Activated CD4-positive, CD25-positive, alpha-beta regulatory T cell treated with anti-CD3 and anti-CD28 coated beads, Interleukin-2, amount 50 U/mL, for 16 hours (primary cell): ENCODE measurements around the gene CUL9.

Source experiments
- DNase-seq: peaks from one replicate; pipeline ENCODE4 v3.0.0-alpha.2; 2020; ENCODE audit warnings: low read depth, low spot score

CUL9 gene

DNA sequence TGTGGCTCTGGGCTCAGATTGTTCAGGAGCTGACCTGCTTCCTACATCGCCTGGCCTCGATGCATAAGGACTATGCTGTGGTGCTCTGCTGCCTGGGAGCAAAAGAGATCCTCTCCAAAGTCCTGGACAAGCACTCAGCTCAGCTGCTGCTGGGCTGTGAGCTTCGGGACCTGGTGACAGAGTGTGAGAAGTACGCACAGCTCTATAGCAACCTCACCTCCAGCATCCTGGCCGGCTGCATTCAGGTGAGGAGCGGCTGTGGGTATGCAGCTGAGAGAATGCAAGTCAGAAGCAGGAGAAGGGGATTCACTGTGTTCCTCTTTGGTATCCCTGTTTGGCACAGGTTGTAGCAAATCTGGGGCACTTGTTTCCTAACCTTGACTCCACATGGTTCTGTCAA lies 17.9 kb downstream of the CUL9 start:
- DNase-seq, result no peak

- DNase-seq, result no peak
Observed at GRCh38 chr6:43200541-43200940, 18.5 kb downstream of the CUL9 start.

DNA sequence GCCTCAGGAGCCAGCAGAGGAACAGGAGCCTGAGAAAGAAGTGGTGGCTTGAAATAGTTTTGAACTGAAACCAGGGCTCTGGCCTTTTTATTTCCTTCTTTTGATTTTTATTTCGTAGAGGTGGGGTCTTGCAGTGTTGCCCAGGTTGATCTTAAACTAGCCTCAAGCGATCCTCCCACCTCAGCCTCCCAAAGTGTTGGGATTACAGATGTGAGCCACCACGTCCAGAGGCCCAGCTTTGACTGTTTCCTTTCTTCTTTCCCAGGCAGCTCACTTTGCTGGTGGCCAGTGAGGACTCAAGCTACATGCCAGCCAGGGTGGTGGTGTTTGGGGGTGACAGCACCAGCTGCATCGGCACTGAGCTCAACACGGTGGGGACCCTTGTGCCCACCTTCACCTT lies 20.5 kb downstream of the CUL9 start:
- no peak for DNase-seq

DNA sequence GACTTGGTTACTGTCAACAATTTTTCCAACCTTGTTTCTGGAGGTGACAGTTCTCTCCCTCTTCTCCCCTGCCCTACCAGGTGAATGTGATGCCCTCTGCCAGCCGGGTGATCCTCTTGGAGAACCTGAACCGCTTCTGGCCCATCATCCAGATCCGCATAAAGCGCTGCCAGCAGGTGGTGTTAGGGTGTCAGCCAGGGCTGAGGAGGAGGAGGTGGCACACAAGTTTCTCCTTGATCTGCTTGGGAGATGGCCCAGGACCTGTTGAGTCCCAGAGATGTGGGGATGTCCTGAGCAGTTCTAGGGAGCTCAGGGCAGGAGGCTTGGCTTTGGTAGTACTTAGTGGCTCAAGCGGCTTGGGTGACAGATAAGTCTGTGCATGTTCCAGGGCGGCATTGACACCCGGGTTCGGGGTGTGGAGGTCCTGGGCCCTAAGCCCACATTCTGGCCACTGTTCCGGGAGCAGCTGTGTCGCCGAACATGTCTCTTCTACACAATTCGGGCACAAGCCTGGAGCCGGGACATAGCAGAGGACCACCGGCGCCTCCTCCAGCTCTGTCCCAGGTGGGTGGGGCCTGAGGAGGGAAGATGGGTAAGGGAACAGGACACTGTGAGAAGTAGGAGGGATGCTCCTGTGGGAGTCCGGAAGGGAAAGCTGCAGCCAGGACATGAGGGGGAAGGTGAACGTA lies 21.2 kb downstream of the CUL9 start:
- no peak for DNase-seq

DNA sequence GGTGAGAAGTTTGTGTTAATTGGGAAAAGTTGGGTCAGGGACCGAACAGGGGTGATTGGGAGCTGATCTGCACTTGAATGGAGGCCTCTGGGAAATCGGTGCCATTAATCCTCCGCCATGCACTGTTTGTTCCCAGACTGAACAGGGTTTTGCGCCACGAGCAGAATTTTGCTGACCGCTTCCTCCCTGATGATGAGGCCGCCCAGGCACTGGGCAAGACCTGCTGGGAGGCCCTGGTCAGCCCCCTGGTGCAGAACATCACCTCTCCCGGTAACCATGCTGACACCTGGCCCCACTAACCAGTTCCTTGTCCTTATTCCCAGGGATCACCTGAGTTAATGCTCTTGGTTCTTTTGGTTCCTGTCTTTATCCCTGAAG lies 21.7 kb downstream of the CUL9 start:
- no peak for DNase-seq

DNA sequence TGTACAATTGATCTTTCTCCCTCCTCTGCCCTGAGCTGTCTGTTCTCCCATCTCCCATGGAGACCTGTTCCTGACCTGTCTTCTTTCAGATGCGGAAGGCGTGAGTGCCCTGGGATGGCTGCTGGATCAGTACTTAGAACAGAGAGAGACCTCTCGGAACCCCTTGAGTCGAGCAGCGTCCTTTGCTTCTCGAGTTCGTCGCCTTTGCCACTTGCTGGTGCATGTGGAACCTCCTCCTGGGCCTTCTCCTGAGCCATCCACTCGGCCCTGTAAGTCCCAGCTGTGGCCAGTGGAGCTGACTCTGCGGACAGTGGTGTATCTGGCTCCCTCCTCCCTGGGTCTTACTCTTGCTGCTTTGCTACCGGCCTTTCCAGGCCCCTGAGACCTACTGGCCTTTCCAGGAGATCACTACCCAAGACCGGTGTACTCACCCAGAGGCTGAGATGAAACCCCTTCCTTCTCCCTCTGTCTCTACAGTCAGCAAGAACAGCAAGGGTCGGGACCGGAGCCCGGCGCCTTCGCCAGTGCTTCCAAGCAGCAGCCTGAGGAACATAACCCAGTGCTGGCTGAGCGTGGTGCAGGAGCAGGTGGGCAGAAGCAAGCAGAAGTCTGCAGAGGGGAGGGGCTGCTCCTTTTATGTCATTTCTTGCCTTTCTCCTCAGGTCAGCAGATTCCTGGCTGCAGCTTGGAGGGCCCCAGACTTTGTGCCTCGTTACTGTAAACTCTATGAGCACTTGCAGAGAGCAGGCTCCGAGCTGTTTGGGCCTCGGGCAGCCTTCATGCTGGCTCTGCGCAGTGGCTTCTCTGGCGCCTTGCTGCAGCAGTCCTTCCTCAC lies 22.5 kb downstream of the CUL9 start:
- DNase-seq, result no peak

DNA sequence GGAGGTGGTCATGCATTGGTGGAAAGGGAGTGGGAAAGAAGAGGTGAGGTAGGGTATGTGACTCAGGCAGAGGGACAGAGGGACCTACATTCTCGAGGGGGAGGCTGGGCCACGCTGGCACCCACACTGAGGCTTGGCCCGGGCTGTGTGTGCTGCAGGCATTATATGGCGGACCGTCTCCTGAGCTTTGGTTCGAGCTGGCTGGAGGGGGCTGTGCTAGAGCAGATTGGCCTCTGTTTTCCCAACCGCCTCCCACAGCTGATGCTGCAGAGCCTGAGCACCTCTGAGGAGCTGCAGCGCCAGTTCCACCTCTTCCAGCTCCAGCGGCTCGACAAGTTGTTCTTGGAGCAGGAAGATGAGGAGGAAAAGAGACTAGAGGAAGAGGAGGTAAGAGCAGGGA lies 23.9 kb downstream of the CUL9 start:
- DNase-seq, result no peak

- DNase-seq, result no peak
Observed at GRCh38 chr6:43207286-43207685, 25.3 kb downstream of the CUL9 start.

DNA sequence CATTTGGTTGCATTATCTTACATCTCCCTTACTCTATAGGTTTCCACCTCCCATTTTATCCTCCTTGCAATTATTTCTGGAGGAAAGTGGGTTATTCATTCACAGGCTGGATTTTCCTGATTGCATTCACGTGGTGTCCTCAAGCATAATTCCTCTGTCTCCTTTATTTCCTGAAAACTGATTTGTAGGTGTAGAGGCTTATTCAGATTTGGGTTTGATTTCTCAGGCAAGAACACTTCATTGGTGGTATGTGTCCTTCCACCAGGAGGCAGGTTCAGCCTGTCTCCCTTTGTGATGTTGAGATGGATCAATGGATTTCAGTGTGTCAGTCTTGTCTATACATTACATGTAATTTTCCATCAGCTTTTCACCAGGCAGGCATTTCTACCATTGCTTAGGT lies 30.0 kb downstream of the CUL9 start:
- DNase-seq, result no peak

- DNase-seq, result no peak
Observed at GRCh38 chr6:43213431-43213830, 31.4 kb downstream of the CUL9 start.

- no peak for DNase-seq
Observed at GRCh38 chr6:43215066-43215465, 33.1 kb downstream of the CUL9 start.

DNA sequence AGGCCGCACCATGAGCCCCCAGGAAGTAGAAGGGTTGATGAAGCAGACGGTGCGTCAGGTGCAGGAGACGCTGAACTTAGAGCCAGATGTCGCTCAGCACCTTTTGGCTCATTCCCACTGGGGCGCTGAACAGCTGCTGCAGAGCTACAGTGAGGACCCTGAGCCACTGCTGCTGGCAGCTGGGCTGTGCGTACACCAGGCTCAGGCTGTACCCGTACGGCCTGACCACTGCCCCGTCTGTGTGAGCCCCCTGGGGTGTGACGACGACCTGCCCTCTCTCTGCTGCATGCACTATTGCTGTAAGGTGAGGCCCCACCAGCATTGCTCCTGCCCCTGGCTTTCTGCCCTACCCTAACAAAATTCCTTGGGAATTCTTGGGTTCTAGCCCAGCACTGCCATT lies 34.2 kb downstream of the CUL9 start:
- DNase-seq, result no peak

DNA sequence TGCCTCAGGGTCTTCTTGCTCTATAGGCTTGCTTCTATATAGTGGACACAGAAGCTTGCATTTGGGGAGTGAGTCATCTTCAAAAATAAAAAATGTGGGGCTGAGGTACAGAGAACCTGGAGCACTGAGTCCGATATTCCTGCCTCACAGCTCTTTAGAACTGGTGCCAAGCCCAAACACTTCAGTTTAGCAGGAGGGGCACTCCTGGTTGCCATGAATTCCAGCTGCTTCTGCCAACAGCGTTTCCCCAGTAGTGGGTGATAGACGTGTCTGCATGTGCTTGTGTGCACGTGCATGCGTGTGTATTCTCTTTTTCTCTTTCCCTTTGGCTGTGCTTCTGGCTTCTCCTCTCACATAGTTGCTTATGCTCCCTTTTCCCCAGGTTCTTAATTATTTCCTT lies 35.4 kb downstream of the CUL9 start:
- DNase-seq, result no peak

DNA sequence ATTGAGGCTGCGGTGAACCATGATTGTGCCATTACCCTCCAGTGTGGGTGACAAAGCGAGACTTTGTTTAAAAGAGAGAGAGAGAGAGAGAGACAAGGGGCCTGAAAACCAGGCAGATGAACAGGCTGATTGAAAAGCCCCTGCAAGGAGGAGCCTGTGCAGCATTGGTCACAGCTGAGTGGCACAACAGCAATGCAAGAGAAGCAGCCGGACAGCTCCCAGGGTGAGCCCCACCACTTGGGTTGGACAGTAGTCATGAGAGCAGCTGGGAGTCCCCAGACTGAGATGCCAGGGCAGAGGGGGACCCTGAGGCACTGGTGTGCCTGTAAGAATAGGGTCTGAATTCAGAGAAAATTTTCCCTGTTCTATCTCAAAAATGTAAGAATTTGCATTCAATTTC lies 37.1 kb downstream of the CUL9 start:
- no peak for DNase-seq

DNA sequence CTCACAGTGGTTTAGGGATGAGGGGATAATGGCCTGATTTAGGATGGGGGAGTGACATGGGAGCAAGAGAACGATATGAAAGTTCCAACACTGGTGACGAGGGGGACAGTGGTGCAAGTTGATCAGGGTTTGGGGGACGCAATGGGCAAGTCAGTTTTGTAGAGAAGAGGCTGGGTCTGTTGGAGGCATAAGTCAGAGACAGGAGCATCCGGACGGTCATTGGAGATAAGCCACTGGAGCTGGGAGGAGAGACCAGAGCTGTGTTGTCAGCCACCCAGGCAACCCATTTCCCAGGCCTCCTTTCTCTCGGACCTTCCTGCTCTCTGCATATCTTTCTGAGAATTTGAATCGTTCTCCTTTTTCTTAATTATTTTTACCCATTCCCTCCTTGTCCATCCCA lies 37.8 kb downstream of the CUL9 start:
- no peak for DNase-seq

GRCh38 chr6:43220439-43220951 lies 38.5 kb downstream of the CUL9 start:
- no peak for DNase-seq

DNA sequence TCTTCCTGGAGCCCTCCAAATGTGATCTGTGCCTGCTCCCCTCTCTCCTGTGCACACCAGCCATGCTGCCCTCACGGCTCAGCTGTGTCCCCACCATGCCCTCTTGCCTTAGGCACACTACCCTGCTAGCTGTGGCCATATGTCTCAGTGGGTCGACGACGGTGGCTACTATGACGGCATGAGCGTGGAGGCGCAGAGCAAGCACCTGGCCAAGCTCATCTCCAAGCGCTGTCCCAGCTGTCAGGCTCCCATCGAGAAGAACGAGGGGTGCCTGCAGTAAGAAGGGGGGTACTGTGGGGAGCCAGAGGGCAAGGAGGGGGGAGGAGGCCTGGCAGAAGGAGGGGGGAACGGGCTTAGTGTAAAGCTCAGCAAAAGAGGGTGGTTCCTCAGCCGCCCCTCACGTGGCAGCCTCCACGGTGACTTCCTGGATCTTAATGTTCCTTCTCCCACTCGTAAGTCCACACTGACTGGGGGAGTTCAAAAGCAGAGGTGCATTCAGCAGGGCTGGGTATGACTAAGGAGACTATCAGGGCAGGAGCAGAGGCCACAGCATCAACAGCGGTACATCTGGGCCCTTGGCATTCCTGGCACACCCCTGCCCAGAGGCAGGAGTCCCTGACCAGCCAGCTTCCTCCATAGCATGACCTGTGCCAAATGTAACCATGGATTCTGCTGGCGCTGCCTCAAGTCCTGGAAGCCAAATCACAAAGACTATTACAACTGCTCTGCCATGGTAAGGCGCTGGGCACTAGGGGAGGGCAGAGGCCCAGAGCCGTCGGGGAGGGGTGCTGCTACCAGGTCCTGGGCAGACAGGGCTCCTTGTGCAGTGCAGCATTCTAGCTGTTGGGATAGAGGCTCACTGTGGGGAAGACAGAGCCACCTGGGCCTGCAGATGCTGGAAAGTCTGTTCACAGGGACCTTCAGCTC lies 39.3 kb downstream of the CUL9 start:
- DNase-seq, result no peak

DNA sequence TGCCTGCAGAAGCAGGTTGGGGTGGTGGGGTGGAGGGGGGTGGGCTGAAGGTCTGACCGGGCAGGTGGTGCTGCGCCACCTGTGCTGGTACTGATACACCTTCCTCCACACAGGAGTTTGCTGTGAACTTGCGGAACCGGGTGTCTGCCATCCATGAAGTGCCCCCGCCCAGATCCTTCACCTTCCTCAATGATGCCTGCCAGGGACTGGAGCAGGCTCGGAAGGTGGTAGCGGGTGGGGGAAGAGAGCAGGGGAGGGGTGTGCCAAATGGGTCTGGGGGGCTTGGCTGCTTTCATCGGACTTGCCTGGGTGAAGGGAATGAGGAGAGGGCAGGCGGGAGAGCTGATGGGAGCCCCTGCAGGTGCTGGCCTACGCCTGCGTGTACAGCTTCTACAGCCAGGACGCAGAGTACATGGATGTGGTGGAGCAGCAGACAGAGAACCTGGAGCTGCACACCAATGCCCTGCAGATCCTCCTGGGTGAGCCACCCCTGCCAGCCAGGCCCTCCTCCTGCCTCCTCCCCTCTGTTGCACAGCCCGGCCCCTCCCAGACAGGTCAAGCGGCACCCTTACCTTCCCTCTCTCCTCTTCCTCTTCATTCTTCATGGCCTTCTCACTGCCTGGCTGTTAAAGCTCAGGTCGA lies 40.5 kb downstream of the CUL9 start:
- DNase-seq, result no peak

GRCh38 chr6:43223175-43223574 lies 41.2 kb downstream of the CUL9 start:
- no peak for DNase-seq

DNA sequence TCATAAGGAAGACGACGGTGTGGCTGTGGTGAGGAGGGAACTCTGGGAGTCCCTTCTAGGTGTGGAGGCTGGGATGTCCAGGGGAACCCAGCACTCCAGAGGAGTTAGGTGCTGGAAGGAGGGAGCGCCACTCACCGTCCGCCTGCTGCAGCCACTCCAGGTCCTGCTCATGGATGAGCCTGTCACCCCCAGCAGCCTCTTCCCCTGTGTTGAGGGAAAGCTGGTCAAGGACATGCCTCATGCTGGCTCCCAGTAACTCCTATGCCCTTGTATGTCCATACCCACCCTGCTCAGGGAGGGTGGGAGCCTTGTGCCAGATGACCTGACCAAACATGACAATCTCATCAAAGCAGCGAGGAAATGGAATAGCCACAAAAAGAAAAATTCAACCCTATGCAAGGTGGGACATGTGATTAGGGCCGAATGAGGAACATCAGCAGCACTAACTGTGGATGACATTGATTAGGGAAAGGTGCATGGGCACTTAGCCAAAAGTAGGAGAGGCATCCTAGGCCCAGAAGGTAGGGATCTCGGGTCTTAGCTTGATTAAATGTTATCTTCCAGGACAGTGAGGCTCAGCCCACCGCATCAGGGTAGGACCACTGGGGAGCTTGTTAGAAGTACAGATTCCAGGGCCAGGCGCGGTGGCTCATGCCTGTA lies 44.3 kb downstream of the CUL9 start:
- no peak for DNase-seq
